AG04450 (cell line): ENCODE results near the gene SLC22A23. TPM values are rescaled to one million over a fixed set of nuclear protein-coding genes. Genes with fewer than 3 reads are reported as not detected.

Experiments used
- CTCF ChIA-PET: fragments of 300-600, 350-600 bp; formaldehyde crosslinking; extraction: SDS; loops from one replicate; lab custom pipeline; 2022; ENCODE audit warnings: antibody characterized with exemption, inconsistent platforms; lab: Charles Lee
- POLR2A ChIA-PET: fragments of 350-600 bp; formaldehyde crosslinking; extraction: SDS; loops from one replicate; lab custom pipeline; 2021; ENCODE audit warnings: antibody characterized with exemption, inconsistent platforms; lab: Yijun Ruan, JAX
- DNase-seq: peaks from one replicate; pipeline ENCODE4 v3.0.0-alpha.2; 2011; ENCODE audit warnings: low read depth, low spot score
- H3K27ac ChIP-seq: one replicate; pipeline ENCODE4 v1.5.1; 2012; ENCODE audit warnings: low read depth, low read length, control low read depth
- H3K27me3 ChIP-seq: one replicate; pipeline ENCODE4 v1.6.0; 2012; ENCODE audit warnings: low read length; ENCODE audit not compliant: control insufficient read depth, insufficient read depth
- H3K4me3 ChIP-seq: 2 replicates; pipeline ENCODE4 v1.5.1; 2011; ENCODE audit warnings: mild to moderate bottlenecking, low read depth, low read length, control low read depth
- H3K9me3 ChIP-seq: 2 replicates; pipeline ENCODE4 v1.5.1; 2012; ENCODE audit warnings: low read length; ENCODE audit not compliant: control insufficient read depth, insufficient read depth
- polyA plus RNA-seq: library from polyadenylated mRNA; depleted of rRNA; stranded (reverse); fragments of >200 nt; gene quantifications from 2 replicates; pipeline ENCODE4 v1.2.3, GENCODE V29; 2011
- TF ChIP-seq, protein P1 (sequence below): IDR thresholded peaks from 2 replicates; pipeline ENCODE4 v1.5.1; 2011; ENCODE audit warnings: low read depth, low read length, control low read depth, inconsistent platforms

SLC22A23 gene
- polyA plus RNA-seq, 1 experiment, result not detected

DNA sequence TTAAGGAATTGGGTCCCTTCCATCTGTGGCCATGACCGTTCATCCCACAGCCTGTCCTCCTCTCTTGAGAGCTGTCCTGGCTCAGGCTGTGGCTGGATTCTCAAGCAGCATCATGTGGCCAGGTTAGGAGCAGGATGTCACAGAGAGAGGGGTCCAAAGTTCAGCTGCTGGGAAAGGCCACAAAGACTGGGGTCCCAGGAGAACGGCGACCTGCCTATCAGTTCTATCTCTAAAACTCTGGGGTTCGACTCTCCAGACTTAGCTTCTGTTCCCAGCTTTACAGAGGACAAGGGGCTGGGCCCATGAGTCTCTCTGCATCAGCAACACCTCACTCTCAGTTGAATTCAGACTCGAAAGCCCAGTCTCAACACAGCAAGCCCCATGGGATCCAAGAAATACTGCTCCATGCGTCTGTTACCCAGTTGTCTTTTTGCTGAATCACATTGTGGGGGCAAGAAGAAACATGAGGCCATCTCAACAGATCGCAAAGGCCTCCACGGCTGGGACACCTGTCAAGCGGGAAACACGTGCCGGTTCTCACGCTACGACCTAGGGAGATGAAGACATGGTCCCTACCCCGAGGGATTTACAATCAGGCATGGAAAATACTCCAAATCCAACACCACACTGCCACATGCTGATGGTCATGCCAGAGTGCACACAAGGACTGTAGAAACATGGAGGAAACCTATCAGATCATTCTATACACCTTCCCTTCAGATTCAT lies 95.4 kb downstream of the SLC22A23 start:
- DNase-seq, result no peak
- Histone ChIP-seq H3K9me3 (no peaks in the 10 kb centered on the region; the same call in 1 of the 2 replicates), H3K4me3 (no peak overlapping the region), H3K27me3 (peaks cover 13% of the 10 kb centered on the region), H3K27ac (no peak overlapping the region)
- ChIA-PET CTCF (no interaction called here), POLR2A (no interaction called here)
- TF ChIP-seq, protein P1, sequence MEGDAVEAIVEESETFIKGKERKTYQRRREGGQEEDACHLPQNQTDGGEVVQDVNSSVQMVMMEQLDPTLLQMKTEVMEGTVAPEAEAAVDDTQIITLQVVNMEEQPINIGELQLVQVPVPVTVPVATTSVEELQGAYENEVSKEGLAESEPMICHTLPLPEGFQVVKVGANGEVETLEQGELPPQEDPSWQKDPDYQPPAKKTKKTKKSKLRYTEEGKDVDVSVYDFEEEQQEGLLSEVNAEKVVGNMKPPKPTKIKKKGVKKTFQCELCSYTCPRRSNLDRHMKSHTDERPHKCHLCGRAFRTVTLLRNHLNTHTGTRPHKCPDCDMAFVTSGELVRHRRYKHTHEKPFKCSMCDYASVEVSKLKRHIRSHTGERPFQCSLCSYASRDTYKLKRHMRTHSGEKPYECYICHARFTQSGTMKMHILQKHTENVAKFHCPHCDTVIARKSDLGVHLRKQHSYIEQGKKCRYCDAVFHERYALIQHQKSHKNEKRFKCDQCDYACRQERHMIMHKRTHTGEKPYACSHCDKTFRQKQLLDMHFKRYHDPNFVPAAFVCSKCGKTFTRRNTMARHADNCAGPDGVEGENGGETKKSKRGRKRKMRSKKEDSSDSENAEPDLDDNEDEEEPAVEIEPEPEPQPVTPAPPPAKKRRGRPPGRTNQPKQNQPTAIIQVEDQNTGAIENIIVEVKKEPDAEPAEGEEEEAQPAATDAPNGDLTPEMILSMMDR, result no peak

DNA sequence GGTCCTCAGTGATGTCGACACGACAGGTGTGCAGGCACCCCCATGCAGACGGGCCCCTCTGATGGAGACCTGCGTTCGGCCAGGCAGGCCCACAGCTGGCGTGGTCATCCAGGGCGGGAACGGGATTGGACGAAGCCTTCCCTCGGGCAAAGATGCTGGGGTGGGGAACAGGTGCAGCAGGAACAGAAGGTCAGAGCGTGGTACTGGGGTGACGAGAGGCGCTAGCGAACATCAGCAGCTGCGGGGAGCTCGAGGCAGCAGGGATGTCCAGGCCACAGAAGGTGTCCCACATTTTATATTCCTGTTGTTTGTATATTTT lies 96.2 kb downstream of the SLC22A23 start:
- ChIA-PET POLR2A (no interaction called here), CTCF (no interaction called here)
- Histone ChIP-seq H3K27me3 (peaks cover 14% of the 10 kb centered on the region), H3K4me3 (no peak overlapping the region), H3K27ac (no peak overlapping the region), H3K9me3 (no peaks in the 10 kb centered on the region; the same call in 1 of the 2 replicates)
- DNase-seq, result no peak
- TF ChIP-seq, protein P1, result no peak

DNA sequence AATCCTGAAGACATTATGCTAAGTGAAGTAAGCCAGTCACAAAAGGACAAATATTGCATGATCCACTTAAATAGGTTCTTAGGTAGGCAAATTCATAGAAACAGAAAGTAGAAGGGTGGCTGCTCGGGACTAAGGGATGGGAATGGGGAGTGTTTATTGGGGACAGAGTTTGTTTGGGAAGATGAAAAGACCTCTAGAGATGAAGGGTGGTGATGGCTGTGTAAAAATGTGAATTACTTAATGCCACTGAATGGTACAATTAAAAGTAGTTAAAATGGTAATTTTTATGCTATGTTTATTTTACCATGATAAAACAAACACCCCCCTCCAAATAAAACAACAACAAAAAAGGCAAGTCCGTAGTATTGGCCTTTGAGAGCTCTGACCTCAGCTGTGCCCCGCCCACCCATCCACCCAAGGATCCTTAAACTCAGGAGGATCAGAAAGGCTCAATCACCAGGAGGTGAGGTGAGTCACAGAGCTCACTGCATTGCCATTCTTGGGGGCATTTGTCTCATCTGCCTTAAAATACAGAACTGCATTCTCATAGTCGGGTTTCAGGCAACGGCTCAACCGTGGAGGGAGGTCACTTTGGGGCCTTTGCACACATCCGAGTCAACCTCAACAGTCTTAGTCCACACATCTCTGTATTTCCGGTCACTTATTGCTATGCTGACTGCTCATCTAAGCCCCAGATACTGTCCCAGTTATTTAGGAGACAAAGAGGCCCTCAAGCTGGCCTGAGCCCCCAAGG lies 96.7 kb downstream of the SLC22A23 start:
- ChIA-PET POLR2A (no interaction called here), CTCF (no interaction called here)
- Histone ChIP-seq H3K27me3 (peaks cover 14% of the 10 kb centered on the region), H3K9me3 (no peaks in the 10 kb centered on the region; the same call in 1 of the 2 replicates), H3K4me3 (no peak overlapping the region), H3K27ac (no peak overlapping the region)
- TF ChIP-seq, protein P1, result no peak
- no peak for DNase-seq

DNA sequence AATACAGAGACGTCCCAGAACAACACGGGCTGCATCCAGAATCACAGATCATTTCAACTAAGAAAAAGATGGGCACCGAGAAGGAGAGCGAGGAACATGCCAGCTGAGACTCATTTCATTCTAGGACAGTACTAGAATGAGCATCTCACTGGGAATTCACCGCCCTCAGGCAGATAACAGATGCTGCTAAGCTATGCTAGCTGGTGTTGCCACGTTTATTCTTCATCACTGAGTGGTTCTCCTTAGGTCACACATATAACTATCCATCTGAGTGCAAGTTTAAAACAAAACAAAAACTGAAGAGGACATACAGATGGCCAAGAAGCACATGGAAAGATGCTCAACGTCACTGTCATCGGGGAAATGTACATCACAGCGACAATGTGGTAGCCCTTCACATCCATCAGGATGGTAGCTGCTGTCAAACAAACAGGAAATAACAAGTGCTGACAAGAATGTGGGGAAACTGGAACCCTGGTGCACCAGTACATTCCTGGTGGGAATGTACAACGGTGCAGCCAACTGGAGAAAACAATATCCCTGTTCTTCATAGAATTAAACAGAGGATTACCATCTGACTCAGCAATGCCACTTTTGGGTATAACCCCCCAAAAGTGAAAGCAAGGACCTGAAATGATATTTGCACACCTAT lies 97.6 kb downstream of the SLC22A23 start:
- Histone ChIP-seq H3K27me3 (peaks cover 19% of the 10 kb centered on the region), H3K27ac (no peak overlapping the region), H3K4me3 (no peak overlapping the region), H3K9me3 (no peaks in the 10 kb centered on the region; the same call in 1 of the 2 replicates)
- TF ChIP-seq, protein P1, result no peak
- POLR2A ChIA-PET, result no interaction called here
- no peak for DNase-seq
- CTCF ChIA-PET, result no interaction called here
